Aorta (tissue), 5 donors: ENCODE results near the gene RSPH1. TPM values are rescaled to one million over a fixed set of nuclear protein-coding genes. Genes with fewer than 3 reads are reported as not detected.

ENCODE experiments used
- ATAC-seq: fragments of 200-7000 bp; cut with Tn5 transposase; one replicate; pipeline ENCODE4 v1.9.1; 2022; ENCODE audit warnings: moderate library complexity; ENCODE audit not compliant: low FRiP score
- DNase-seq, 2 donors: peaks; one replicate each; pipeline ENCODE4 v3.0.0-alpha.2; 2020
- H3K27ac ChIP-seq, 2 donors: one replicate each; pipeline ENCODE4 v1.5.1; 2013; ENCODE audit warnings: low read length in 2 of 2, mild to moderate bottlenecking in 2 of 2, moderate library complexity in 2 of 2, control low read depth in 1 of 2, inconsistent platforms in 1 of 2, low read depth in 1 of 2
- H3K27me3 ChIP-seq, 2 donors: one replicate each; pipeline ENCODE4 v1.6.1; 2013; ENCODE audit warnings: control low read depth in 1 of 2, low read length in 1 of 2, mild to moderate bottlenecking in 1 of 2, moderate library complexity in 1 of 2; ENCODE audit not compliant: insufficient read depth in 2 of 2, control insufficient read depth in 1 of 2
- H3K36me3 ChIP-seq, 2 donors: one replicate each; pipeline ENCODE4 v1.6.1; 2013; ENCODE audit warnings: control low read depth in 1 of 2, low read length in 1 of 2, mild to moderate bottlenecking in 1 of 2; ENCODE audit not compliant: insufficient read depth in 2 of 2, control insufficient read depth in 1 of 2
- H3K4me1 ChIP-seq, 2 donors: one replicate each; pipeline ENCODE4 v1.6.1; 2013; ENCODE audit warnings: low read length in 2 of 2, control low read depth in 1 of 2, mild to moderate bottlenecking in 1 of 2, moderate library complexity in 1 of 2; ENCODE audit not compliant: insufficient read depth in 2 of 2, control insufficient read depth in 1 of 2
- H3K4me3 ChIP-seq, 2 donors: one replicate each; pipeline ENCODE4 v1.5.1; 2013; ENCODE audit warnings: low read length in 2 of 2, control low read depth in 1 of 2, mild to moderate bottlenecking in 1 of 2
- H3K9me3 ChIP-seq: one replicate; pipeline ENCODE4 v1.6.1; 2013; ENCODE audit warnings: mild to moderate bottlenecking, low read length; ENCODE audit not compliant: control insufficient read depth
- WGBS, 2 donors: extraction: QIAGEN DNeasy Blood & Tissue Kit; methylation state at CpG; one replicate each; pipeline ENCODE4 v1.1.7; 2013; 5-methylcytosine and 5-hydroxymethylcytosine counted together
- intact Hi-C, 2 donors: fragments of 100-400 bp; cut with DNase I; formaldehyde crosslinking; loops; one replicate each; pipeline versions ENCODE4 v1.14.2 to v1.15.0; 2022
- polyA plus RNA-seq, 2 donors: library from polyadenylated mRNA; stranded (reverse); fragments of 200-250 nt; gene quantifications; one replicate each; pipeline ENCODE4 v1.2.3, GENCODE V29; 2013
- total RNA-seq, 2 donors: library from RNA; stranded (reverse); fragmentation: NEBNext Ultra II Directional; extraction: Animal tissue kit (Norgen Biotek cat#: 25700); gene quantifications; one replicate each; pipeline ENCODE4 v1.2.1, GENCODE V29; 2021
- donor health status: healthy with polysubstance abuse.
- donor health status: Bipolar disorder and iron deficiency.
- donor health status: DM: no; HTN: no; CAD: no.
- donor health status: DM: no; HTN: no; CAD: no.
- donor health status: DM: yes; HTN: yes; CAD: no.

The RSPH1 gene
- total and polyA plus RNA-seq, 4 donors: 0.18 to 1.6 (median 0.26) TPM; not detected in 1

DNA sequence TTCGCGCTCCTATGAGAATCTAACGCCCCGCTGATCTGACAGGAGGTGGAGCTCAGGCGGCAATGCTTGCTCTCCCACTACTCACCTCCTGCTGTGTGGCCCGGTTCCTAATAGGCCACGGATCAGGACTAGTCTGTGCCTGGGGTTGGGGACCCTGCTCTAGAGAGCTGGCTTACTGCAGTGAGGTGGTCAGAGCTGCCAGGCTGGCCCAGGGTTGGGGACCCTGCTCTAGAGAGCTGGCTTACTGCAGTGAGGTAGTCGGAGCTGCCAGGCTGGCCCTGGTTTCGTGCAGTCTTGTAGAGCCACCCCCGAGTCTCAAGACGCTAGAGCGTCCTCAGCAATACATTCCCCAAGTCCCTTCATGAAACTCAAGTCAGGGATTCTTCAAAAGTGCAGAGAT lies 45.1 kb upstream of the RSPH1 start:
- Histone ChIP-seq H3K4me3 (no peak overlapping the region), H3K36me3 (peaks cover 0 to 2% of the 10 kb centered on the region in 2 donors), H3K27ac (no peak overlapping the region), H3K9me3 (no peaks in the 10 kb centered on the region), H3K4me1 (no peaks in the 10 kb centered on the region), H3K27me3 (no peaks in the 10 kb centered on the region)
- intact Hi-C loops: loop anchor here in 1 of 2 donors (10.0 kb wide), 1 partner anchor 76 kb away; no protein-coding TSS in a partner anchor
- WGBS, 2 donors: 81 to 85% methylated on average over 12 of the region's 12 CpGs
- ATAC-seq: no peak
- peak in 1 of 2 donors; percentile 63 for DNase-seq

DNA sequence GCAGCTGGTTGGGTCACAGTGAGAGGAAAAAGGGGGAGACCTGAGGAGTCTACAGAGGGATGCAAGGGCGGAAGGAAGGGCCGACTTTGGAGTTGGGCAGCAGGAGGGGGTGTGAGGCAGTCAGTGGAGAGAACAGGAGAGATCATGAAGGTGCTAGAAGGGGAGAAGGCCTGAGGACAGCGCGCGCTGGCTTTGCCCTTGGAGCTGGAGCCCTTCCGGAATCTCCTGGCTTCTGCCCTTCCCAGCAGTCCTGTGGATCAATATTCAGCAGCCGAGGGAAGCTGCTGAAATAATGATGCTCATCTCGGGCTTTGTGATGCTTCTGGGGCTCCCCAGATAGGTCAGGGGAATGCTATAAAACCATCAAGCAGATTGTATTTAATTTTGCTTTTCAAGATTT lies 44.4 kb upstream of the RSPH1 start:
- H3K27me3 ChIP-seq: no peaks in the 10 kb centered on the region
- peaks cover 0 to 4% of the 10 kb centered on the region in 2 donors for H3K36me3 ChIP-seq
- ATAC-seq (no peak), DNase-seq (peak in 1 of 2 donors; percentile 33)
- intact Hi-C loops: loop anchor here in 1 of 2 donors (10.0 kb wide), 1 partner anchor 76 kb away; no protein-coding TSS in a partner anchor
- no peak overlapping the region for H3K27ac ChIP-seq
- H3K9me3 ChIP-seq: no peaks in the 10 kb centered on the region
- no peaks in the 10 kb centered on the region for H3K4me1 ChIP-seq
- 87 to 94% methylated on average over 8 of the region's 8 CpGs for WGBS, 2 donors
- H3K4me3 ChIP-seq: no peak overlapping the region

DNA sequence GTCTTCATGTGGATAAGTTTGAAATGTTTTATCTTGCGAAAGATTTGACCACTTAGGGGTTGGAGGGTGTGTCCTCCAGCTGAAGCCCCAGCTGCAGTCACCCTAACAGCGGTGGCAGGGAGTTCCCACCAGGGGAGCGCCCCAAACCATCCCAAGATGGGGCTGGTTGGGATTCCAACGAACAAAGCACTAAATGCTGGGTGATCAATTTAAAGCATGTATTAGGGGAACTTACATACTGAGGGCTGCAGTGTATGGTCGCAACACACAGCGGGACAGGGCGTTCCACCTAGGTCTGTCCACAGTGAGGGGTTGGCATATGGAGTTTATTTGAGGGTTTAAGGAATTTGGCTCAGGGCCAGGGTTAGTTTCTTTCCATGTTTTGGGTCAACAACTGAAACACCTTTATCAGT lies 43.9 kb upstream of the RSPH1 start:
- DNase-seq (peak in 1 of 2 donors; percentile 12), ATAC-seq (no peak)
- Histone ChIP-seq H3K36me3 (peaks cover 0 to 2% of the 10 kb centered on the region in 2 donors), H3K4me1 (no peaks in the 10 kb centered on the region), H3K27ac (no peak overlapping the region), H3K9me3 (no peaks in the 10 kb centered on the region), H3K4me3 (no peak overlapping the region), H3K27me3 (no peaks in the 10 kb centered on the region)
- intact Hi-C loops: loop anchor here in 1 of 2 donors (10.0 kb wide), 1 partner anchor 75 kb away; no protein-coding TSS in a partner anchor
- 81 to 88% methylated on average over 7 of the region's 7 CpGs for WGBS, 2 donors

DNA sequence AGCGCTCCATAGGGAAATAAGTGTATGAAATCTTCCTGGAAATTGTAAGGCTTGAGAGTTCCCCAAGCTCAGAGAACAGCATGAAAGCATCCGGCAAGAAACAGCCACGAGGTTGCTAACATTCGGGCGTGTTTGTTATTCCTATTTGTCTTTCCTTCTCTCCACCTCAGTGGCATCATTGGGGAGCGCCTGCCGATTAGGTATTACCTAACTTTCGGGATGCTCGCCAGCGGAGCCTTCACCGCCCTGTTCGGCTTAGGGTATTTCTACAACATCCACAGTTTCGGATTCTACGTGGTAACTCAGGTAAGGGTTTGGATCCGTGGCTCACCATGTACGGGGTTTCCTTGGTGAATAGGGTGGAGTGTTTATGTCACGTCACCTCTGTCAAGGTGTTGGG lies 43.3 kb upstream of the RSPH1 start:
- no peaks in the 10 kb centered on the region for H3K27me3 ChIP-seq
- no peak overlapping the region for H3K27ac ChIP-seq
- WGBS, 2 donors: 92% methylated on average over 17 of the region's 17 CpGs
- peak in 1 of 2 donors; percentile 65 for DNase-seq
- H3K4me1 ChIP-seq: no peaks in the 10 kb centered on the region
- no peak for ATAC-seq
- H3K36me3 ChIP-seq: peaks cover 0 to 2% of the 10 kb centered on the region in 2 donors
- H3K4me3 ChIP-seq: no peak overlapping the region
- H3K9me3 ChIP-seq: no peaks in the 10 kb centered on the region
- intact Hi-C loops: no loop called here

DNA sequence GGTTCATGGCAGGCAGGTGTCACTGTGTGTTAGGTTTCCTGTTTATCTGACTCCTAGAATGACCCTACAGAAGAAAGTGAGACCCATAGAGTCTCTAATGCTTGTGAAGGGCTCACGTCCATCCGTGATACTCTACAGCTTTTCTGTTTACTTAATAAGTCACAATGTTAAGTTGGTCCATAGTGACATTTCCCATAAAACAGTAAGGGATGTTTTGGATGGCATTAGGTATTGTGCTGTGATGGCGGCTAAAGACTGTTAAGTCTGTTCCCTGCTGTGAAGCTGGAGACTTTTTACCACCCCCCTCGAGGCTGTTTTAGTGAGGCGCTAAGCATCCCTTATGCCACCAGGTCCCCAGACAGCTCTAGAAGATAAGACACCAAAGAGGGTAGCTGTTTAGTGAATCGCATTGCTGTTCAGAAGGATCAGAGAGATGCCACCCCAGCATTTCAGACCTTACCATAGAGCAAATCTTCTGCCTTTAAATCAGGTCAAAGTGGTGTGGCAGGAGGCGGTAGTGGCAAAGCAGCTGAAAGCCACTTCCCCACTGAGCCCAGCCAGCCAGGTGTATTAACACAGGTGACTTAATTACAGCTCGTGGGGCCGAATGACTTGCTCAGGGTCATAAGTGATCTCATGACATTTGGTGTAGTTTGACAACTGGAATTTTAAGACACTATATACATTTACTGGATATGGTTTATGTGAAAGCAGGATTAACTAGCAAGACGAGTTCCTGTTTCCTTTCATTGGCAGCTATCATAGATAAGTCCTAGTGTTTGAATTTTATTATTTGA lies 42.7 kb upstream of the RSPH1 start:
- WGBS, 2 donors: 78 to 81% methylated on average over 10 of the region's 10 CpGs
- no peaks in the 10 kb centered on the region for H3K9me3 ChIP-seq
- peak in 1 of 2 donors; percentile 16 for DNase-seq

DNA sequence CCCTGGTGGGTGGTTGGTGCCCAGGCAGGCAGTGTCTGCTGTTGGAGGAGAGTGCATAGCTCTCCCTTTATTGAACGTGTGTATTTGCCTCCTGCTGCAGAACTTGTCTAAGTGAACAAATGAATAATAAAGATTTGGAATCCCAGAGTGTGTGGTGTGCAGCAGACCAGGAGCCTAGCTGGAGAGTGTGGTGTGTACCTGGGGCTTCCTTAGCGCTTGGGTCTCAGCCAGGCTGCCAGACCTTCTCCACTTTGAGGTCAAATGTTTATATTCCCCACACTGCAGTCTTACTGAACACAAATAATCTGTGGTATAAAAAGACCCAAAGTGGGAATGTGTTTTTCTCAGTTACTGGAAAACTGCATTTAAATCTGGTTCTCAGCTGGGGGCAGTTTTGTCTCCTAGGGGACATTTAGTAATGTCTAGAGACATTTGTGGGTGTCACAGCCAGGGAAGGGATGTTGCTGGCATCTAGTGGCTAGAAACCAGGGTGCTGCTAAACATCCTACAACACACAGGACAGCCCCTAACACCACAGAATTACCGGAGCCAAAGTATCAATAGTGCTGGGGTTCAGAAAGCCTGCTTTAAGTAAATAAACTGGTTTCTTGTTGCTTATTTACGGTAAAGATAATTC lies 41.2 kb upstream of the RSPH1 start:
- WGBS, 2 donors: 87 to 90% methylated on average over 4 of the region's 4 CpGs
- H3K27me3 ChIP-seq: no peaks in the 10 kb centered on the region
- DNase-seq (no peak), ATAC-seq (no peak)
- no peak overlapping the region for H3K27ac ChIP-seq
- intact Hi-C loops: no loop called here
- H3K4me3 ChIP-seq: no peak overlapping the region
- H3K36me3 ChIP-seq: peaks cover 0 to 2% of the 10 kb centered on the region in 2 donors
- no peaks in the 10 kb centered on the region for H3K4me1 ChIP-seq
- H3K9me3 ChIP-seq: no peaks in the 10 kb centered on the region

More for the DNA sequence above, 42.7 kb upstream of the RSPH1 start:
- Histone ChIP-seq H3K27ac (no peak overlapping the region), H3K36me3 (peaks cover 0 to 2% of the 10 kb centered on the region in 2 donors), H3K27me3 (no peaks in the 10 kb centered on the region), H3K4me1 (no peaks in the 10 kb centered on the region), H3K4me3 (no peak overlapping the region)
- no peak for ATAC-seq
- intact Hi-C loops: no loop called here

DNA sequence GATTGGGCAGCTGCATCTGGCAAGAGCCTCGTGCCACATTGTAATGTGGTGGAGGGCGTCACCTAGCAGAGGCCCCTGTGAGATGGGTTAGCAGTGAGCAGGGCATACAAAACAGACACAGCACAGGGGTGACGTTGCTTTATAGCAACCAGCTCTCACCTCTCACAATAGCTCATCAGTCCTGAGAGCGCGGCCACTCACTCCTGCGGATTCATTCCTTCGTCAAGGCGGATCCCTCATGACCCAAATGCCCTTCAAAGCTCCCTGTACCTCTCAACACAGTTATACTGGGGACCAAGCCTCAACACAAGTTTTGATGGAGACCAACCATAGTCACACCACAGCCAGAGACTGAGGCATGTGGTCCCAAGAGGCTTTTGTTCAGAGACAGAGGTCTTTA lies 40.6 kb upstream of the RSPH1 start:
- intact Hi-C loops: no loop called here
- Histone ChIP-seq H3K27ac (no peak overlapping the region), H3K36me3 (peaks cover 0 to 2% of the 10 kb centered on the region in 2 donors), H3K4me3 (no peak overlapping the region), H3K4me1 (no peaks in the 10 kb centered on the region), H3K9me3 (no peaks in the 10 kb centered on the region), H3K27me3 (no peaks in the 10 kb centered on the region)
- 91 to 93% methylated on average over 8 of the region's 8 CpGs for WGBS, 2 donors
- ATAC-seq (no peak), DNase-seq (peak in 1 of 2 donors; percentile 11)

DNA sequence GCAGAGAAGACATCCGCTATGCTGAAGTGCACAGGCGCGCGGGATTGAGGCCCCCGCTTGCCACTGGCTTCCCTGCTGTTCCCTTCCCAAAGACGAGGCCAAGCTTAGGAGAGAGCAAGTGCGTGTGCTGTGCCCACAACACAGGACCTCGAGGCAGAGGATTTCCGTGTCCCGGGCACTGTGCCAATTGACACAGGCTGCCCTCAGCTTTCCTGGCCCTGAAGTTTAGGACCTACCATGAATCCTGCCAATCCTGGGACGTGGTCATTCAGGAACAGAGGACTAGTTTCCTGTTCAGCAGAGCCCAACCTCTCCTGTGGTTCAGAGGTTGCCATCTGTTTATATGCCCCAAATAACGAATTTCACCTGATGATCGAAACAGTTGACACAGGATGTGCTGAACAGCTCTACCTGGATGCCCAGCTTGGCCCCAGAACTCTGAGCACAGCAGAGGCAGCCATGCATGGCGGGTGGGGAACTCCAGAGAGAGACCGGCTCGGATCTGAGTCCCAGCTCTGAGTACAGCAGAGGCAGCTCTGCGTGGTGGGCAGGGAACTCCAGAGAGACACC lies 39.7 kb upstream of the RSPH1 start:
- no peak overlapping the region for H3K27ac ChIP-seq
- DNase-seq: no peak

More for the DNA sequence above, 39.7 kb upstream of the RSPH1 start:
- Histone ChIP-seq H3K9me3 (no peaks in the 10 kb centered on the region), H3K4me1 (no peaks in the 10 kb centered on the region), H3K4me3 (no peak overlapping the region), H3K27me3 (no peaks in the 10 kb centered on the region), H3K36me3 (peaks cover 0 to 2% of the 10 kb centered on the region in 2 donors)
- intact Hi-C loops: no loop called here
- WGBS, 2 donors: 80 to 82% methylated on average over 17 of the region's 17 CpGs
- no peak for ATAC-seq
